GM18868 (cell line): ENCODE data around the gene WNT11.

ENCODE experiments used
- ATAC-seq: cut with Tn5 transposase; IDR thresholded peaks from one replicate; pipeline ENCODE4 v1.9.1; 2021; ENCODE audit warnings: mild to moderate bottlenecking, moderate library complexity; ENCODE audit not compliant: unreplicated experiment

WNT11 gene

GRCh38 chr11:76157891-76158290 lies 48.4 kb downstream of the WNT11 start:
- no peak for ATAC-seq

GRCh38 chr11:76156971-76157427 lies 49.3 kb downstream of the WNT11 start:
- ATAC-seq, result no peak

- no peak for ATAC-seq
Observed at GRCh38 chr11:76155500-76156227, 50.6 kb downstream of the WNT11 start.

- ATAC-seq, result peak; percentile 4
Observed at GRCh38 chr11:76153571-76153923, 52.8 kb downstream of the WNT11 start.

- ATAC-seq, result peak; percentile 52
Observed at GRCh38 chr11:76152741-76153570, 53.3 kb downstream of the WNT11 start.

GRCh38 chr11:76152086-76152681 lies 54.1 kb downstream of the WNT11 start:
- peak; percentile 71 for ATAC-seq

GRCh38 chr11:76151556-76152085 lies 54.7 kb downstream of the WNT11 start:
- ATAC-seq, result no peak

GRCh38 chr11:76150141-76150540 lies 56.2 kb downstream of the WNT11 start:
- ATAC-seq, result no peak

- ATAC-seq, result no peak
Observed at GRCh38 chr11:76149713-76150112, 56.6 kb downstream of the WNT11 start.

- ATAC-seq, result no peak
Observed at GRCh38 chr11:76148941-76149613, 57.2 kb downstream of the WNT11 start.

GRCh38 chr11:76148231-76148630 lies 58.1 kb downstream of the WNT11 start:
- no peak for ATAC-seq

- no peak for ATAC-seq
Observed at GRCh38 chr11:76147106-76147740, 59.1 kb downstream of the WNT11 start.

- ATAC-seq, result no peak
Observed at GRCh38 chr11:76143274-76143673, 63.0 kb downstream of the WNT11 start.

GRCh38 chr11:76141901-76142588 lies 64.3 kb downstream of the WNT11 start:
- no peak for ATAC-seq

- no peak for ATAC-seq
Observed at GRCh38 chr11:76140912-76141574, 65.3 kb downstream of the WNT11 start.

GRCh38 chr11:76139314-76139713 lies 67.0 kb downstream of the WNT11 start:
- ATAC-seq, result no peak
